GM18526 (cell line): ENCODE data around the gene WASF2.

Experiments used
- POLR2A ChIP-seq: IDR thresholded peaks from 3 replicates; pipeline ENCODE4 v1.6.1; 2011; ENCODE audit not compliant: insufficient read length; ENCODE audit errors: extremely low read depth

Gene WASF2

DNA sequence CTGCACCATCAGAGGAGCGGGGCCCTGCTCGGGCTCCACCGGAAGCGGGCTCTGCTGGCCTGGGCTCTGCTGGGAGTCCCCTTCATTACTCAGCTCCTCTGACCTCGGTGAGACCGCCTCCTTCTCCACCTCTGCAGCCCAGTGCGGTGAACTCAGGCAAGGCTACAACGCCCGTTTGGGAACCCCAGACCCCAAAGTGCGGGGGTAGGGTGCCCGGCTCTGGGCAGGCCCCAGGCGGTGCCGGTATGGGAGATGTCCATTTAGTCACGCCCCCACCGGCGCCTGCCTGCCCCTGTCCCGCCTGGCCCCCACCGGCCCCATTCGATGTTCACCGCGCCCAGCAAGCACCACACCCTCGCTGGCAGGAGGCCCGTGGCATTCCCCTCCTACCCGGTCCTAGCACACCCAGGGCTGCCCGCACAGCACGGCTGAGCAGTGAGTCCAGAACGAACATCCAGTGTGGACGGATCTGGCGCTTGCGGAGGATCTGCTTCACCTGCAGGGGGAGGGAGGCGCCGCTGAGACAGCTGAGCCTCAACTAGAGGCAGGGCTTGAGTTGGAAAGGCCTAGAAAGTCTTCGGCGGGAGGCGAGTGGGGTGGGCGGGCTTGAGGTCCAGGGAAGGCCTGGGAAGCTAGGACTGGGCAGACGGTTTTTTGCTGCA is 133.2 kb downstream of the WASF2 start:
- TF ChIP-seq POLR2A: no peak

GRCh38 chr1:27356277-27356618 is 133.7 kb downstream of the WASF2 start:
- no peak for TF ChIP-seq POLR2A

DNA sequence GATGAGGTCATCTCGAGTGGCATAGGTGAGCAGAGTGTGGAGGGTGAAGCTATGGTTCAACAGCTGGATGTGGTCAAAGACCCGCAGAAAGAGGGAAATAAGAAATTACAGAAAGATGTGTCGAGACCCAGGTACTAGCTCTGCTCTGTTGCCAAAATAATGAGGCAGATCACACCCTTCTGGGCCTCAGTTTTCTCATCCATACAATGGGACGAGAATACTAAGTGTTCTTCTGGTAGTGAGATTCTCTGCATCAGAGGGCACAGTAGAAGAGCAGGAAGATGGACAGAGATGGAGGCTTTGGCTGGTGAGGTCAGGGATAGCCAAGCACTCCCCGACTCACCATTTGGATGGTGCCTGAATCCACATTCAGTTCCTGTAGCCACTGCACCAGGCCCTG is 134.3 kb downstream of the WASF2 start:
- no peak for TF ChIP-seq POLR2A
